ENCODE measurements around the gene PTPN4. TPM values are rescaled to one million over a fixed set of nuclear protein-coding genes. Genes with fewer than 3 reads are reported as not detected.

The PTPN4 gene
- total and polyA plus RNA-seq, 2 of the 8 experiments (the other 6 are each of a cell fraction or from before 2014, with no cell fraction given), result 28.5 to 105 TPM

- TF ChIP-seq E2F6 (IDR thresholded peaks at IDR 0.05) (no peak), TAF7 (optimal IDR thresholded peaks at IDR 0.05; ENCODE audit: borderline replicate concordance, low read depth, low read length) (no peak), RBBP5 (IDR thresholded peaks at IDR 0.05; ENCODE audit: borderline replicate concordance, low read depth, low read length) (no peak), SP4 (IDR thresholded peaks at IDR 0.05; ENCODE audit: low read length) (no peak), EZH2 (IDR thresholded peaks at IDR 0.05; ENCODE audit: low read depth, low read length, severe bottlenecking) (no peak), SUZ12 (IDR thresholded peaks at IDR 0.05; ENCODE audit: low read length) (no peak), SP1 (IDR thresholded peaks at IDR 0.05; ENCODE audit: low read depth, low read length) (no peak), FOSL1 (IDR thresholded peaks at IDR 0.05; ENCODE audit: insufficient read depth, low read depth, low read length) (no peak), CREB1 (IDR thresholded peaks at IDR 0.05) (no peak), GTF2F1 (IDR thresholded peaks at IDR 0.05; ENCODE audit: borderline replicate concordance, low read depth, low read length) (no peak), EGR1 (IDR thresholded peaks at IDR 0.05; ENCODE audit: borderline replicate concordance, low read depth, low read length) (no peak), NRF1 (IDR thresholded peaks at IDR 0.05; ENCODE audit: low read depth, low read length) (no peak), SIN3A (conservative IDR thresholded peaks at IDR 0.05 in 1 of 2, IDR thresholded peaks at IDR 0.05 in 1 of 2; ENCODE audit: low read depth in 1 of 2, low read length in 2 of 2) (no peak), EP300 (IDR thresholded peaks at IDR 0.05; ENCODE audit: borderline replicate concordance in 1 of 2, low read depth in 2 of 2, low read length in 2 of 2) (no peak), KDM5A (IDR thresholded peaks at IDR 0.05; ENCODE audit: low read length) (no peak), RFX5 (IDR thresholded peaks at IDR 0.05; ENCODE audit: borderline replicate concordance, low read depth, low read length) (no peak), CHD2 (IDR thresholded peaks at IDR 0.05; ENCODE audit: low read length) (0 out of 2 replicates have a peak, but pooled peaks have one; percentile 22)
Observed at GRCh38 chr2:119826370-119826961, 66.7 kb downstream of the PTPN4 start (continued).

Measured in H1 (cell line).